Hepatocyte (in vitro differentiated cells): ENCODE measurements around the gene CTRB2.

Experiments
- EZH2 ChIP-seq: fragments of 200-600 bp; sonication (generic); IDR thresholded peaks from 2 replicates; pipeline ENCODE4 v1.6.1; 2016; ENCODE audit warnings: antibody characterized with exemption, mild to moderate bottlenecking, borderline replicate concordance
- EZH2phosphoT487 ChIP-seq: fragments of 200-600 bp; sonication (generic); IDR thresholded peaks from one replicate; pipeline ENCODE4 v1.6.1; 2018; ENCODE audit warnings: antibody characterized with exemption, mild to moderate bottlenecking, low read depth, moderate library complexity; ENCODE audit not compliant: unreplicated experiment, severe bottlenecking
- TF ChIP-seq, protein P1 (sequence below): fragments of 200-600 bp; sonication (generic); IDR thresholded peaks from 2 replicates; pipeline ENCODE4 v1.5.1; 2016; ENCODE audit warnings: antibody characterized with exemption, mild to moderate bottlenecking; ENCODE audit not compliant: poor library complexity

DNA sequence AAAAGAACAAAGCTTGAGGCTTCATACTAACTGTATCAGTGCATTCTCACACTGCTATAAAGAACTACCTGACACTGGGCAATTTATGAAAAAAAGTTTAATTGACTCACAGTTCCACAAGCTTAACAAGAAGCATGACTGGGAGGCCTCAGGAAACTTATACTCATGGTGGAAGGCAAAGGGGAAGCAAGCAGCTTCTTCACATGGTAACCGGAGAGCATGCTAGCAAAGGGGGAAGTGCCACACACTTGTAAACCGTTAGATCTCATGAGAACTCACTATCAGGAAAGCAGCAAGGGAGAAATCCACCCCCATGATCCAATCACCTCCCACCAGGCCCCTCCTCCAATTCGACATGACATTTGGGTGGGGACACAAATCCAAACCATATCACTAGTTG, 25.3 kb downstream of the CTRB2 start:
- TF ChIP-seq, protein P1, sequence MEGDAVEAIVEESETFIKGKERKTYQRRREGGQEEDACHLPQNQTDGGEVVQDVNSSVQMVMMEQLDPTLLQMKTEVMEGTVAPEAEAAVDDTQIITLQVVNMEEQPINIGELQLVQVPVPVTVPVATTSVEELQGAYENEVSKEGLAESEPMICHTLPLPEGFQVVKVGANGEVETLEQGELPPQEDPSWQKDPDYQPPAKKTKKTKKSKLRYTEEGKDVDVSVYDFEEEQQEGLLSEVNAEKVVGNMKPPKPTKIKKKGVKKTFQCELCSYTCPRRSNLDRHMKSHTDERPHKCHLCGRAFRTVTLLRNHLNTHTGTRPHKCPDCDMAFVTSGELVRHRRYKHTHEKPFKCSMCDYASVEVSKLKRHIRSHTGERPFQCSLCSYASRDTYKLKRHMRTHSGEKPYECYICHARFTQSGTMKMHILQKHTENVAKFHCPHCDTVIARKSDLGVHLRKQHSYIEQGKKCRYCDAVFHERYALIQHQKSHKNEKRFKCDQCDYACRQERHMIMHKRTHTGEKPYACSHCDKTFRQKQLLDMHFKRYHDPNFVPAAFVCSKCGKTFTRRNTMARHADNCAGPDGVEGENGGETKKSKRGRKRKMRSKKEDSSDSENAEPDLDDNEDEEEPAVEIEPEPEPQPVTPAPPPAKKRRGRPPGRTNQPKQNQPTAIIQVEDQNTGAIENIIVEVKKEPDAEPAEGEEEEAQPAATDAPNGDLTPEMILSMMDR = no peak
- no peak for TF ChIP-seq EZH2
- no peak for TF ChIP-seq EZH2phosphoT487
